GM12864 (cell line): ENCODE measurements around the gene UBE2U.

Experiments
- DNase-seq: peaks from one replicate; pipeline ENCODE4 v3.0.0-alpha.2; 2011; ENCODE audit warnings: low read depth
- H3K4me3 ChIP-seq: 2 replicates; pipeline ENCODE4 v1.5.1; 2011; ENCODE audit warnings: mild to moderate bottlenecking, low read depth, low read length, control low read depth
- CTCF ChIP-seq: IDR thresholded peaks from 2 replicates; pipeline ENCODE4 v1.5.1; 2011; ENCODE audit warnings: low read depth, mild to moderate bottlenecking, moderate library complexity, low read length, control low read depth, inconsistent platforms; ENCODE audit errors: missing control alignments

The UBE2U gene

DNA sequence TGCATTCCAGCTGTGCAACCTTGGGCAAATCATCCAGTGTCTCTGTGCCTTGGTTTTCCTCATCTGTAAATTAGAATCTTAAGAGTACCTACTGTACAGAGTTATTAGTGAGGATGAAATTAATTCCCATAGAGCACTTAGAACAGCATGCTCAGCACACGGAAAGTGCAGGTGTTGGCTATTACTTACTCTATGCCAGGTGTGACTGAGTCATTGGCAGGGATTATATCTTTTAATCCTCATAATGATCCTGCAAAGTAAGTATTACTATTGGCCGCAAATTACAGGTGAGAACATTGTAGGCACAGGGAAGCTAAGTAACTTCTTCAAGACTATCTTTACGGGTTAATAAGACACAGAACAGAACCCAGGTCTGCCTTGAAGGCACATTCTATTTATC is 6.3 kb upstream of the UBE2U start:
- no peak overlapping the region for H3K4me3 ChIP-seq
- no peak for TF ChIP-seq CTCF
- no peak for DNase-seq

- TF ChIP-seq CTCF, result no peak
- no peak for DNase-seq
Measured at GRCh38 chr1:64199154-64199553, 4.3 kb upstream of the UBE2U start.

DNA sequence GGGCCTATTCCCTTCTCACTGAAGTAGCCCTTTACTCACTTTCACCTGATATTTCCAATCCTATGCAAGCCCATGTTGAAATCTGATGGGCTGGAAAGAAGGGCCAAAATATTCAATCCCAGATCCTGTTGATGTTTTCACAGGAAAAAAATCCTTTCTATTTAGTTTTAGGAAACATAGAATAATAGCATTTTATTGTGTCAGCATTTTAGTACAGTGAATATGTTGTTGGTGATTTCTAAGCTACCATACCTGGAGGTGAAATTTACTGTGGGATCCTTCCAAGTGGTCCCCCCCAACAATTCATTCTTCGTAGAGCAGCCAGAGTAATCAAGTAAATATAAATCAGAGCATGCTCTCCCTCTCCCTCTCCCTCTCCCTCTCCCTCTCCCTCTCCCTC is 3.4 kb upstream of the UBE2U start:
- no peak for DNase-seq
- H3K4me3 ChIP-seq, result no peak overlapping the region
- no peak for TF ChIP-seq CTCF

More at GRCh38 chr1:64199154-64199553, 4.3 kb upstream of the UBE2U start:
- H3K4me3 ChIP-seq, result no peak overlapping the region

DNA sequence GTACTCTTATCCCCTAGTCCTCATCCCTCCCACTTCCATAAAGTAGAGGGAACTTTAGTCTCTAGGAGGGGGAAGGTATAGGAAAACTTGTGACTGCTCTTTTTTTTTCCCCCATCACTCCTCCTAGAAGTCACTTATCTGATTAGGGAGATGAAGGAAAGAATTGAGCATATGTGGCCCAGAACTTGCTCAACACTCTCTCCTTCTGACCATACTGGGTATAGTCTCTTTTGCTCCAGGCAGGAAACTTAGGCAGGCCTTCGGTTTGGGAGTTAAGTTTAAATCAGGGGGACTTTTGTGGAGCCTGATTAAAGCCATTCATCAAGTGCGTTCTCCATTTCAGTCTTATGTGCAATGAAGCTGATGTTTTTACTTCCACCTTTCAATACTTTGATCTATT is 5.8 kb downstream of the UBE2U start:
- no peak overlapping the region for H3K4me3 ChIP-seq
- no peak for TF ChIP-seq CTCF
- DNase-seq, result no peak

- TF ChIP-seq CTCF, result no peak
Measured at GRCh38 chr1:64212031-64212430, 8.6 kb downstream of the UBE2U start.

DNA sequence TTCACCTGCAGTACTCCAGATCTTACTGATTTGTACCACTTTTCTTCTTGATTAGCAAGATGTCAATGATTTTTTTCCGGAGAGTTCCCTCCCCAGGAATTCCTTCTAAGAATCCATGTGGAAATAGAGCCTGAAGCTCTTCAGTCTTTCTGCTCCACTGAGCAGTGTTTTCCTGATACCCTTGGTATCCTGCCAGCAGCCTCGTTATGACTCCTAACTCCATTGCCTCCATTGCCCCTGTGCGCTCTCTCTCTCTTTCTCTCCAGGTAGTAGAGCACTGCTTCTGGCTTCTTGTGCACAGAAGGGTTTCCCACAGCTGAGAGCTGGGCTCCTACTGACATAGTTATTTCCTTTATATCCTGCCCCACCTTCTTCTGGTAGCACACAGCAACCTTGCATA is 12.2 kb downstream of the UBE2U start:
- H3K4me3 ChIP-seq, result no peak overlapping the region
- TF ChIP-seq CTCF, result no peak

More at GRCh38 chr1:64212031-64212430, 8.6 kb downstream of the UBE2U start:
- H3K4me3 ChIP-seq, result no peak overlapping the region
- no peak for DNase-seq

GRCh38 chr1:64220241-64220640 is 16.8 kb downstream of the UBE2U start:
- no peak overlapping the region for H3K4me3 ChIP-seq
- DNase-seq, result no peak

More for the DNA sequence above, 12.2 kb downstream of the UBE2U start:
- DNase-seq, result no peak

More at GRCh38 chr1:64220241-64220640, 16.8 kb downstream of the UBE2U start:
- no peak for TF ChIP-seq CTCF
